Tibial nerve (tissue), 4 donors: ENCODE data around the gene VPS72. TPM values are rescaled to one million over a fixed set of nuclear protein-coding genes. Genes with fewer than 3 reads are reported as not detected.
"Not testable (repeated sequence)": the region's sequence is repeated elsewhere in the genome, so short reads cannot be mapped to it uniquely, and the experiment has no call there.

ENCODE experiments used
- DNase-seq, 2 donors: peaks; one replicate each; pipeline ENCODE4 v3.0.0-alpha.2; 2019; ENCODE audit warnings: low spot score in 2 of 2
- H3K27ac ChIP-seq, 4 donors: fragments of 200-600 bp; sonication (generic) in 3 of 4; one replicate each; pipeline ENCODE4 v1.5.1; 2017 to 2019; ENCODE audit warnings: mild to moderate bottlenecking in 1 of 4
- H3K27me3 ChIP-seq, 2 donors: fragments of 200-600 bp; sonication (generic) in 1 of 2; one replicate each; pipeline versions ENCODE4 v1.5.1 to v1.6.0; 2017 to 2019
- H3K36me3 ChIP-seq, 3 donors: fragments of 200-600 bp; sonication (generic); one replicate each; pipeline ENCODE4 v1.5.1; 2018 to 2019
- H3K4me1 ChIP-seq, 4 donors: fragments of 200-600 bp; sonication (generic) in 3 of 4; one replicate each; pipeline ENCODE4 v1.5.1; 2017 to 2019
- H3K4me3 ChIP-seq, 4 donors: fragments of 200-600 bp; sonication (generic) in 3 of 4; one replicate each; pipeline ENCODE4 v1.5.1; 2017 to 2019; ENCODE audit warnings: mild to moderate bottlenecking in 1 of 4, moderate library complexity in 1 of 4
- H3K9me3 ChIP-seq, 4 donors: fragments of 200-600 bp; sonication (generic) in 3 of 4; one replicate each; pipeline ENCODE4 v1.5.1; 2017 to 2019
- CTCF ChIP-seq, 5 experiments: fragments of 200-600 bp in 3 of 5; fragments of 450-650 bp in 2 of 5; sonication (generic) in 3 of 5; IDR thresholded peaks; one replicate each; pipeline ENCODE4 v1.5.1; 2016 to 2019; ENCODE audit warnings: antibody characterized with exemption in 5 of 5, mild to moderate bottlenecking in 3 of 5, moderate library complexity in 2 of 5
- EP300 ChIP-seq, 2 donors: sonication (generic); formaldehyde crosslinking; IDR thresholded peaks; one replicate each; pipeline ENCODE4 v1.6.1; 2017; ENCODE audit warnings: antibody characterized with exemption in 2 of 2, mild to moderate bottlenecking in 1 of 2
- POLR2A ChIP-seq, 2 donors: fragments of 450-650 bp; IDR thresholded peaks; one replicate each; pipeline ENCODE4 v1.6.1; 2017; ENCODE audit warnings: antibody characterized with exemption in 2 of 2, mild to moderate bottlenecking in 2 of 2, moderate library complexity in 2 of 2
- WGBS, 2 donors: methylation state at CpG; one replicate each; pipeline ENCODE4 v1.1.5; 2018; 5-methylcytosine and 5-hydroxymethylcytosine counted together
- total RNA-seq, 4 donors: library from RNA; depleted of rRNA; stranded (reverse); fragments of >200 nt; gene quantifications; one replicate each; pipeline ENCODE4 v1.1.0, GENCODE V29; 2016

Gene VPS72
- total RNA-seq, 4 donors from 2014 or later, result 24.5 to 35.5 (median 31.0) TPM

- Histone ChIP-seq H3K4me1 (peaks cover 4 to 26% (median 15%) of the 10 kb centered on the region in 4 donors), H3K36me3 (no peaks in the 10 kb centered on the region), H3K27me3 (no peaks in the 10 kb centered on the region), H3K27ac (no peak overlapping the region), H3K4me3 (no peak overlapping the region), H3K9me3 (no peaks in the 10 kb centered on the region)
- 68 to 76% methylated on average over 1 of the region's 1 CpG for WGBS, 2 donors
- TF ChIP-seq EP300 (IDR thresholded peaks at IDR 0.05) (no peak), POLR2A (IDR thresholded peaks at IDR 0.05) (no peak), CTCF (IDR thresholded peaks at IDR 0.05) (no peak)
- DNase-seq, result no peak
These were observed 3.9 kb upstream of the VPS72 start for GRCh38 chr1:151193856-151194255.

GRCh38 chr1:151193304-151193703 lies 3.3 kb upstream of the VPS72 start:
- no peaks in the 10 kb centered on the region for H3K36me3 ChIP-seq
- no peak overlapping the region for H3K4me3 ChIP-seq
- peaks cover 4 to 31% (median 20%) of the 10 kb centered on the region in 4 donors for H3K4me1 ChIP-seq
- DNase-seq, result no peak
- WGBS, 2 donors, result 76% methylated on average over 6 of the region's 6 CpGs
- TF ChIP-seq POLR2A (IDR thresholded peaks at IDR 0.05), result no peak
- no peak for TF ChIP-seq CTCF (IDR thresholded peaks at IDR 0.05)
- no peak for TF ChIP-seq EP300 (IDR thresholded peaks at IDR 0.05)
- H3K27me3 ChIP-seq, result no peaks in the 10 kb centered on the region
- H3K27ac ChIP-seq, result no peak overlapping the region
- H3K9me3 ChIP-seq, result no peaks in the 10 kb centered on the region

GRCh38 chr1:151192047-151192446 lies 2.0 kb upstream of the VPS72 start:
- WGBS, 2 donors, result 74 to 81% methylated on average over 7 of the region's 7 CpGs
- TF ChIP-seq POLR2A (IDR thresholded peaks at IDR 0.05), result no peak
- no peak for TF ChIP-seq CTCF (IDR thresholded peaks at IDR 0.05)
- no peak for TF ChIP-seq EP300 (IDR thresholded peaks at IDR 0.05)
- no peaks in the 10 kb centered on the region for H3K36me3 ChIP-seq
- H3K4me1 ChIP-seq, result peaks cover 4 to 37% (median 22%) of the 10 kb centered on the region in 4 donors
- H3K9me3 ChIP-seq, result no peaks in the 10 kb centered on the region
- H3K27ac ChIP-seq, result no peak overlapping the region
- DNase-seq, result no peak
- H3K27me3 ChIP-seq, result no peaks in the 10 kb centered on the region
- no peak overlapping the region for H3K4me3 ChIP-seq

- peak overlapping the region in 1 of 4 donors; percentile 91 for H3K27ac ChIP-seq
- H3K36me3 ChIP-seq, result peaks cover 0 to 23% (median 12%) of the 10 kb centered on the region in 3 donors
- not testable (repeated sequence) for DNase-seq, H3K9me3 ChIP-seq, H3K27me3 ChIP-seq
- H3K4me3 ChIP-seq, result peak overlapping the region; percentile 73 to 96 (median 90)
- WGBS, 2 donors, result 66 to 79% methylated on average over 8 of the region's 8 CpGs
- peaks cover 4 to 36% (median 22%) of the 10 kb centered on the region in 4 donors for H3K4me1 ChIP-seq
These were observed 1.3 kb downstream of the VPS72 start for GRCh38 chr1:151188667-151189066.

- WGBS, 2 donors, result 73% methylated on average over 1 of the region's 1 CpG
- no peak for TF ChIP-seq CTCF (IDR thresholded peaks at IDR 0.05)
- no peak for TF ChIP-seq EP300 (IDR thresholded peaks at IDR 0.05)
- no peak for TF ChIP-seq POLR2A (IDR thresholded peaks at IDR 0.05)
These were observed 2.8 kb downstream of the VPS72 start for GRCh38 chr1:151187205-151187604.

GRCh38 chr1:151184211-151184610 lies 5.8 kb downstream of the VPS72 start:
- no peak overlapping the region for H3K4me3 ChIP-seq
- H3K9me3 ChIP-seq, result no peaks in the 10 kb centered on the region
- H3K36me3 ChIP-seq, result peaks cover 3 to 68% (median 34%) of the 10 kb centered on the region in 3 donors
- H3K4me1 ChIP-seq, result peaks cover 2 to 27% (median 14%) of the 10 kb centered on the region in 4 donors
- no peak for DNase-seq
- TF ChIP-seq CTCF (IDR thresholded peaks at IDR 0.05) (no peak), EP300 (IDR thresholded peaks at IDR 0.05) (no peak), POLR2A (IDR thresholded peaks at IDR 0.05) (no peak)
- H3K27ac ChIP-seq, result no peak overlapping the region
- no peaks in the 10 kb centered on the region for H3K27me3 ChIP-seq
- 92 to 95% methylated on average over 10 of the region's 10 CpGs for WGBS, 2 donors

More at GRCh38 chr1:151187205-151187604, 2.8 kb downstream of the VPS72 start:
- no peak for DNase-seq
- no peaks in the 10 kb centered on the region for H3K9me3 ChIP-seq
- H3K27me3 ChIP-seq, result no peaks in the 10 kb centered on the region
- no peak overlapping the region for H3K27ac ChIP-seq
- H3K4me1 ChIP-seq, result peaks cover 4 to 36% (median 22%) of the 10 kb centered on the region in 4 donors
- peaks cover 3 to 38% (median 18%) of the 10 kb centered on the region in 3 donors for H3K36me3 ChIP-seq
- no peak overlapping the region for H3K4me3 ChIP-seq
